HL-60 (cell line): Measurements from ENCODE around the gene KRT34.

ENCODE experiments used
- DNase-seq, 2 experiments: peaks; one replicate each; pipeline ENCODE4 v3.0.0-alpha.2; 2010 to 2020; ENCODE audit warnings: low read depth in 1 of 2, low spot score in 1 of 2
- H3K27ac ChIP-seq: fragments of 250-450 bp; sonication (Bioruptor Pico); replicated peaks from 2 replicates; pipeline ENCODE4 v1.5.1; 2020; ENCODE audit warnings: mild to moderate bottlenecking, moderate library complexity
- H3K27me3 ChIP-seq: fragments of 250-450 bp; sonication (Bioruptor Pico); 2 replicates; pipeline ENCODE4 v1.5.1; 2021; ENCODE audit warnings: mild to moderate bottlenecking, moderate library complexity; ENCODE audit not compliant: insufficient read depth, poor library complexity, severe bottlenecking
- H3K4me3 ChIP-seq: replicated peaks from 2 replicates; pipeline ENCODE4 v1.5.1; 2011; ENCODE audit warnings: mild to moderate bottlenecking, control low read depth, low read length; ENCODE audit not compliant: insufficient read depth
- CTCF ChIP-seq: IDR thresholded peaks from one replicate; pipeline ENCODE4 v1.5.1; 2011; ENCODE audit warnings: low read length, control low read depth, inconsistent platforms; ENCODE audit not compliant: insufficient read depth
- GABPA ChIP-seq: IDR thresholded peaks from 2 replicates; pipeline ENCODE4 v1.6.1; 2012; ENCODE audit warnings: low read depth
- POLR2AphosphoS5 ChIP-seq: IDR thresholded peaks from 2 replicates; pipeline ENCODE4 v1.6.1; 2012; ENCODE audit warnings: low read depth
- SPI1 ChIP-seq: IDR thresholded peaks from 2 replicates; pipeline ENCODE4 v1.6.1; 2012; ENCODE audit warnings: low read depth, mild to moderate bottlenecking, borderline replicate concordance
- TF ChIP-seq, protein P1 (sequence below): IDR thresholded peaks from 2 replicates; pipeline ENCODE4 v1.6.1; 2012; ENCODE audit warnings: low read depth; ENCODE audit not compliant: insufficient replicate concordance

Gene KRT34

GRCh38 chr17:41403404-41404023 lies 21.4 kb upstream of the KRT34 start:
- no peaks in the 10 kb centered on the region for H3K27me3 ChIP-seq
- DNase-seq = no peak
- no peak for TF ChIP-seq POLR2AphosphoS5
- no peak for TF ChIP-seq CTCF
- no peak for TF ChIP-seq GABPA
- no peak for TF ChIP-seq SPI1
- TF ChIP-seq, protein P1, sequence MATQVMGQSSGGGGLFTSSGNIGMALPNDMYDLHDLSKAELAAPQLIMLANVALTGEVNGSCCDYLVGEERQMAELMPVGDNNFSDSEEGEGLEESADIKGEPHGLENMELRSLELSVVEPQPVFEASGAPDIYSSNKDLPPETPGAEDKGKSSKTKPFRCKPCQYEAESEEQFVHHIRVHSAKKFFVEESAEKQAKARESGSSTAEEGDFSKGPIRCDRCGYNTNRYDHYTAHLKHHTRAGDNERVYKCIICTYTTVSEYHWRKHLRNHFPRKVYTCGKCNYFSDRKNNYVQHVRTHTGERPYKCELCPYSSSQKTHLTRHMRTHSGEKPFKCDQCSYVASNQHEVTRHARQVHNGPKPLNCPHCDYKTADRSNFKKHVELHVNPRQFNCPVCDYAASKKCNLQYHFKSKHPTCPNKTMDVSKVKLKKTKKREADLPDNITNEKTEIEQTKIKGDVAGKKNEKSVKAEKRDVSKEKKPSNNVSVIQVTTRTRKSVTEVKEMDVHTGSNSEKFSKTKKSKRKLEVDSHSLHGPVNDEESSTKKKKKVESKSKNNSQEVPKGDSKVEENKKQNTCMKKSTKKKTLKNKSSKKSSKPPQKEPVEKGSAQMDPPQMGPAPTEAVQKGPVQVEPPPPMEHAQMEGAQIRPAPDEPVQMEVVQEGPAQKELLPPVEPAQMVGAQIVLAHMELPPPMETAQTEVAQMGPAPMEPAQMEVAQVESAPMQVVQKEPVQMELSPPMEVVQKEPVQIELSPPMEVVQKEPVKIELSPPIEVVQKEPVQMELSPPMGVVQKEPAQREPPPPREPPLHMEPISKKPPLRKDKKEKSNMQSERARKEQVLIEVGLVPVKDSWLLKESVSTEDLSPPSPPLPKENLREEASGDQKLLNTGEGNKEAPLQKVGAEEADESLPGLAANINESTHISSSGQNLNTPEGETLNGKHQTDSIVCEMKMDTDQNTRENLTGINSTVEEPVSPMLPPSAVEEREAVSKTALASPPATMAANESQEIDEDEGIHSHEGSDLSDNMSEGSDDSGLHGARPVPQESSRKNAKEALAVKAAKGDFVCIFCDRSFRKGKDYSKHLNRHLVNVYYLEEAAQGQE = no peak
- no peak overlapping the region for H3K4me3 ChIP-seq
- no peak overlapping the region for H3K27ac ChIP-seq

DNA sequence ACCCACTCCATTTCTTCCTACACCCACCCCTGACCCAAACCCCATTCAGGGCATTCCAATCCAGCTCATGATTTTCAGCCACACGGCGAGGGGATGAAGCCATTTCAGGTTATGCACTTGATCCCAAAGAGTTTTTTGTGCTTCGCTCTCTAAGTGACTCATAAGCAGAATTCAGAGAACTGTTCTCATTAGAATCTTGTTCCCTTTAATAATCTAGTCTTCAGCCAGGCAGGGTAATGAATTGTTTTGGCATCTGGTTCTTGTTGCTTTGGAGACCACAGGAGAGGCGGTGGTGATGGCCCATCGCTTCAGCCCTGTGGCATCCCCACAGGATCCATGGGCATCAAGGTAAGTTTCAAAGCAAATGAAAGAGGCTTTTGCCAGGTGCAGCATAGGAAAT lies 20.1 kb upstream of the KRT34 start:
- no peaks in the 10 kb centered on the region for H3K27me3 ChIP-seq
- H3K4me3 ChIP-seq = no peak overlapping the region
- TF ChIP-seq GABPA (no peak), POLR2AphosphoS5 (no peak), CTCF (no peak), SPI1 (no peak)
- TF ChIP-seq, protein P1 = no peak
- no peak for DNase-seq
- no peak overlapping the region for H3K27ac ChIP-seq

DNA sequence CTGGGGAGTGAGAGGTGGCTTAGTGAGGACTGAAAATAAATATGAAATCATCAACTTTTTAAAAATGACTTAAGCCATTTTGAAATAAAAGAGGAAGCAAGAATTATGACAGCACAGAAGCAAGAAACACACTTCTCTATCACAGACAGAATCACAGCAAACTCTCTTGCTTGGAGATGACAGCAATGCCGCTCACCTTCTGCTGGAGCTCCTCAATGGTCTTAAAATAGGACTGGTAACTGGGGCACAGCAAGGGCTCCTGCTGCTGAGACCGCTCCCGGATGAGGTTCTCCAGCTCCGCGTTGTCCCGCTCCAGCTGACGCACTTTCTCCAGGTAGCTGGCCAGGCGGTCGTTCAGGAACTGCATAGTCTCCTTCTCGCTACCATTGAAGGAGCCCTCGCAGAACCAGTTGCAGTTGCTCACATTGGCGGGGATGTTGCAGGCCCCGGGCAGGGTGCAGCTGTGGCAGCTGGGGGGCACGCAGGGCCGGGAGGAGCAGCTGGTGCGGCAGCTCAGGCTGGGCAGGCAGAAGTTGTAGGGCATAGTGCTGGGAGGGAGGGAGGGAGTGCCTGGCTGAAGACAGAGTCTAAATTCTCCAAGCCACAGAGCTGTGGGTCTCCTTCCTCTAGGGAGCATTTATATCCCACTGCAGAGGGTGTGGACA lies 15.0 kb upstream of the KRT34 start, which contains the start of gene KRT31:
KRT31 (minus strand) TSS at position 613 of the 665 bp plus-strand sequence; CDS start at position 544, 69 bp downstream.
- no peak for DNase-seq
- Histone ChIP-seq H3K27ac (no peak within 1 kb of the TSS), H3K4me3 (no peak within 1 kb of the TSS), H3K27me3 (no peaks in the 10 kb centered on the region)
- TF ChIP-seq CTCF (no peak), POLR2AphosphoS5 (no peak), GABPA (no peak), SPI1 (no peak)
- TF ChIP-seq, protein P1 = no peak
